NCI-H1436 (cell line): Measurements from ENCODE around the gene AGBL4.
A peak's percentile ranks its signal among the peaks of the same experiment; 100 is the strongest.

Source experiments
- DNase-seq: peaks from one replicate; lab custom pipeline; 2025; lab: John Stamatoyannopoulos, UW

Gene AGBL4

DNA sequence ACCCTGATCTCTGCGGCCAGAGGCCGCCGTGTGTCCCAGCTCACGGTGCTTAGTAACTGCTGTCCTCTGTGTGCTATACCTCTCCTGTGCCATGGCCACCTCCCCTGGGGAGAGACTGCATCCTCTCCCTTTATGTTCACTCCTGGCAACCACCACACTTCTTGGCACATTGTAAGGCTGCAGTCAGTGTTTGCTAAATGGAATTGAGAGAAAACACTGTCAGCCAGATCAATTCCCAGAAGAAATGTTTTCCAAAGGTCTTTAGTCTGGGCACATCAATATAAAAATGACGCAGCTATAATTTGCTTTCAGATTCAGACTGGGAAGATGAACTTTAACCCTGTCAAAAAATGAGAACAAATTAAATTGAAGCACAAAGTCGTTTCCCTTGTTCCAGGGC is 1343.9 kb downstream of the AGBL4 start:
- DNase-seq = no peak

DNA sequence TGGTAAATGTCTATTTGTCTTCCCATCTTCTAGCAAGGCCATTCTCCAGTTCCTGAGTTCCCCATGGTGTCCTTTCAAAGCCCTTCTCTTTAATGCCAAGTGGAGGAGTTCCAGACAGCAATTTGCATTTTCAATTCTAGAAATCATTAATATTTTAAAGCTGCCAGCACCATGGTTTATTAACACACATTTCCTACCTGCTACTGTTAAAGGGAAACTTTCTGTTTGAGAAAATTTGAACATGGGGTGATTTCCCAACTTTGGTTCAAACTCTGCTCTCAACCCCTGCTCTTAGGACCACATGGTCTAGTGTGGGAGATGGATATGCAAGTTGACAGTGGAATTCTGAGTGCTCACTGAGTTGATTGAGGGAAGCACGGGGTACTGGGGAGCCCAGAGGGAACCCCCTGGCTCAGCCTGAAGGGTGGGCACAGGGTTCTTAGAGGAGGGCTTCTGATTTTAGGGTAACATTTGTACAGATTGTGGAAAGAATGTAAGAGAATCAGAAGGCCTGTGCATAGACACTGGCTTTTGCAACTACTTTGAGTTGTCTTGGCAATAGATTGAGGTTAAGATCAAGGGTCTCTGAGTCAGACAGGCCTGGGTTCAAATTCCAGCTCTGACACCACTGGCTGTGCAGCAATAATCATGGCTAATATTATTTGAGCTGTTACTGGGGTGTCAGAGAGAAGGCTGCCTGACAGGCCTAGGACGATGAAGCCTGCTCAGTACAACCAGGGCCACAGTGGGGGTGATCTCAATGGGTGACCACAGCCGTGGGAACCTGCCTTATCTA is 1344.8 kb downstream of the AGBL4 start:
- DNase-seq = no peak

DNA sequence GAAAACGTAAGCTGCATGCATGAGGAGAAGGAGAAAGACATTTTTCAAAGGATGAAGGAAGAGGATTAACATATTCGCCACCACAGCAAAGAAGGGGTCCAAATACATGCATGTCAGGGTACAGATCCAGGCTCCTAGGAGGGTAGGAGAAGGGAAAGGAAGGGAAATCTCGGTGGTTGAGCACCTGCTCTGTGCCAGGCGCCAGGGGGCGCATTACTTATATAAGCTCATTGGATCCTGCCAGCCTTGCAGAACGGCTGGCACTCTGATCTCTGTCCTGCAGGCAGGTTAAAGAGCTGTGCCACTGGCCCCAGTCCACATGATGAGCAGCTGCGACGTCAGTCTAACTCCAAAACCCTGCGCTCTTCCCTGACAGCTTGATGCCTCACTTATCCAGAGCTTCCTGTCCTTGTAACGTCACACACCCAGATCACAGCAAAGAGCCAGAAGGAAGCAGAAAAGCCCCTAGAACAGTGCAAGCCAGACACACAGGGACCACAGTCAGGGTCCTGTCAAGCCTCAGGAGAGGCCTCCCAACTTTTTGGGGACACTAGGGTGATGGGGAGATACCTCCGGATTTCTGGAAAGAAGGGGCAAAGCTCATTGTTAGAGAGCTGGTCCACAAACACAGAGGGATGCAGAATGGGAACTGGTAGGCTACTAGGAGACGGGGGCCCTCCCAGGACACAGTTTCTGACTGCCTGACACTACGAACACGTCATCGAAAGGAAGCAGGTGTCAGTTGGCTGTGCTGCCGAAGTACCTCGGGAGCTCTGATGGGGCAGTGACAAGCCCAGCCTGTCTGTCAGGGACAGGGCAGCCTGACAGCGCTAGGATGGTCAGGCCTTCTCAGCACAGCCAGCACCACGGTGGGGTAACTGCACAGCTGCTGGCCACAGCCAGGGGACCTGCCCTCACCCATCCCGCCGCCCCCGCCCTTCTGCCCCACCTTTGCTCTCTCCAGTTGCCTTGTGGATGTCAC is 1346.2 kb downstream of the AGBL4 start:
- peak; percentile 80 for DNase-seq

DNA sequence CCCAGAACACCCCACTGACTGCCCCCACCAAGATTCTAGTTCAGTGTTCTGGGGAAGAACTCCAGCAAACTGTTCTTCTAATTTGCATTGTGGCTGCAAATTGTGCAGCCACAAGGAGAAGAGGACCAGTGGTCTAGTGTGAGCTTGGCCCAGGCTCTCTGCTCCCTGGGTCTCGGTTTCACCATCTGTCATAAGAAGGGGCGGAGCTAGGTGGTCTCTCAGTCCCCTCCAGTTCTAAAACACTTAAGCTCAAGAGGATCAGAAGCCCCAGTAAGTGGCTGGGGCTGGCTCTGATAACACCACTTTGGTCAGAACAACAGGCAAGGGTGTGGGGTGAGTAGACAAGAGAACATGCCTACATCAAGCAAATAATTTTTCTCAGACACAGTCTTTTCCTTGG is 1346.9 kb downstream of the AGBL4 start:
- no peak for DNase-seq

DNA sequence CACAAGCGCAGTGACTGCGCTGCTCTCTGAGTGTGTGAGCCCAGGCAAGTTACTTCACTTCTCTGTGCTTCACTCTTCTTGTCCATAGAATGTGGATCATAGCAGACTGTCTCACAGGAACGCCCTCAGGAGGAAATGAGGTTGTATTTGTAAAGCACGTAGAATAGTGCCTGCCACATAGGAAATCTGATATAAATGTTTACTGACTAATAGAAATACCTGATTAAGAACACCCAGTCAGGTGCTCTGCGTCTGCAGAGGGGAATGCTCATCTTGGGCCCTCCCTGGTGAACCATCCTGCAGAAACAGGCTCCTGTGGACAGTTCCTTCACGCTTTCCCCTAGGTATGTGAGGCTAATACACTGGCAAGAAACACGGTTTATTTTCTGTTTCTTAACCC is 1347.4 kb downstream of the AGBL4 start:
- DNase-seq = no peak

DNA sequence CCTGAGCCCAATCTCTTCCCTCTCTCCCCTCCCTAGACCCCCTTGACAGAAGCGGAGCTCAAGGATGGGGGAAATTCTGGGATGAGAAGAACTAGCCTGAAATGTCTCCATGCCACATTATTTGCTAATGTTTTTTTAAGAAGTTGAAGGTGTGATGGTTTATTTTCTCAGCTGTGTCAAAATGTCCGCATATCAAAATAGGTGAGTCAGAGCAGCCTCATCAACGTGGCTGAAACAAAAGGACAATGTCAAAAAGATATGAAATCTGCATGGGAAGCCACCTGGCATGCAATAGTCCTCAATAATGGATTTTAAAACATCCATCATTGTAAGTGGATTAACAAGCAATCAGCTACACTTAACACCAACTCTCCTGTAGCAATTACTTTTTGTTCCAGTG is 1348.5 kb downstream of the AGBL4 start:
- no peak for DNase-seq

DNA sequence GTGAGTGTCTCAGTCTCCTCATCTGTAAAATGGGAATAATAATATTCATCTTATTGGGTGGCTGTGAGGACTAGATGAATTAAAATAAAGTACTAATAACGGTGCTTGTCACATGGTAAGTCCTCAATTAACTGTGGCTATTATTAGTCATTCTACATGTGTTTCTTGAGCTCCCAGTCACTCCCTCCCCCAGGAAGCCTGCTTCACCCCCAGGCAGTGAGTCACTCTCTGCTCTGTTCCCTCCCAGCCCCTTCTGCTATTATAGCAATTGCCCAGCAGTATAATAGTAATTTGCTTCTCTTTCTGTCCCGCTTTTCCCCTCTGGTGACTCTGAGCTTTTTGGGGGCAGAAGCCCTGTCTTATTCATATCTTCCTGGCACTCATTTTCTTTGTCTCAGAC is 1349.1 kb downstream of the AGBL4 start:
- DNase-seq = no peak

DNA sequence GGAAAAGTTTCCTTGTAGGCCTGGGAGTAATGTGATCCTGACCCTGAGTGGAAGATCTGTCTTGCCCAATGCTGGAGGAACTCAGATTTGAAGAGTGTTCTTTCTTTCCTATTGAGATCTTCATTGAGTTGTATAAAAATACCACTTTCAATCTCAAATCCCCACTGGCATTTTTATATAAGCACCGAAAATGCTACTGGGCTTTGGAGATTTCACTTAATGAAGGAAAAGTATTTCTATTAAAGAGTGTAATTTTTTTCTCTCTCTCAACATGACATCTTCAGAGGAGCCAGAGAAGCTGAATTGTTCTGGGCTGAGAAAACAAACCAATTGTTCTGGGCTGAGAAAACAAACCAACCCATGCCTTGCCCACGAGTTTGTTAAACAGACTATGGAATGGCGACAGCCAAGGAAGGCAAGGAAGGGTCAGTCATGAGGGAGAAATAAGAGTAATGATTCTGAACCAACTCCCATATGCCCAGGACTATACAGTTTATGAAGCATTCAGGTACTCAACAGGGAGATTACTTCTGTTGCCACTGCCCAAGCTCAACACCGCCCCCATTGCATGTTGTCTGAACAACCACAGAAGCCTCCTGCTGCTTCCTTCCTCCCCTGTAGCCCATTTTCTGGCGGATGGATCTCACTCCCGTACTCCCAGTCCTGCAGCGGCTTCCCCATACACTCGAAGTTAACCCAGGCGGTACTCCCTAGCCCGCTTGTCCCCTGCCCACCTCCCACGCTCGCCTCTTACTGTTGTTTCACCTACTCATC is 1350.2 kb downstream of the AGBL4 start:
- DNase-seq = peak; percentile 21

DNA sequence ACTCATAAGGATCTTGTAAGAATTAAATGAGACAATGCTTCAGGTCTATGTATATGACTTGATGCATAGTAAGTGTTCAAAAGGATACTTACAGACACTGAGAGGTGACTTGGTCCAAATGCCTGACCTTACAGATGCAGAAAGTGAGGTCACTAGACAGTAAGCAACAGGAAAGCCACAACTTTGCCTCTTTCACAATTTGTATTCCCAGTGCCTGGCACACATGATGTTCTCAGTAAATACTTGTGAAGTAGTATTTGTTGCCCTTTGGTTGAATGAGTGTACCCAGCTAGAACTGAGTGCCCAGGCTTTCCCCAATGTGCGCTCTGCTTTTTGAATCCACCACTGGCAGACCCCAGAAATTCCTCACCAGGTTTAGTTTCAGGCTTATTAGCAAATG is 1352.2 kb downstream of the AGBL4 start:
- no peak for DNase-seq

DNA sequence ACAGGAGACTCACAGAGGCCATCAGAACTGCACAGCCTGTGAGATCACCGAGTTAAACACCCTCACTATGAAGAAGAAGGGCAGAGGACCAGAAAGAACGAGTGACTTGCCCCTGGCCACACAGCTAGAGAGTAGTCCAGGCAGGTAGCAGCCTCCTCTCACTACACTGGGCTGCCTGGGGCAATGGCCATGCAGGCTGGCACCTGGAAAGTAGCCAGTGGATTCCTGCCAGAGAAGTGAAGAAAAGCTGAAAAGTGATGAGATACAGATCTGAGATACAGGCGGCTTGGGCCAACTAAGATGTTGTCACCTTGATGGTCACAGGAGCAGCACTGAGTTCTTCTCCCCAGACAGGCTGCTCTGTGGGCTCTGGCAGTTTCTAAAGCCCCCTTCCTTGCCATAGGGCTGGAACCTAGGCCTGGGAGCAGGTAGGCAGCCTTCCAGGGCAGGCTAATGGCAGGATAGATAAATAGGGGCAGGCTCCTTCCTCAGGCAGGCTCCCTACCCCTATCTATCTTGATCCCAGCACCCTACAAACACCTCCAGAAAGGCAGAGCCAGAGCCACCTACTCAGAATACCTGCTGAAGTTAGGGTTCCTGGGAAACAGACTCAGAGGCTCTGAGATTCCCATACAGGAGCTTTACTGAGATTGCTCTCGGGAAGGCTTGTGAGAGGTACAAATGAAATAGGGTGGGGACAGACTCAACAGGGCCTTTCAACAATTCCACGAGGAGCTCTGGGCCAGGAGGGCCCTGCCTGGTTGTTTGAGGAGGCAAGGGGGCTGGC is 1353.3 kb downstream of the AGBL4 start:
- no peak for DNase-seq

DNA sequence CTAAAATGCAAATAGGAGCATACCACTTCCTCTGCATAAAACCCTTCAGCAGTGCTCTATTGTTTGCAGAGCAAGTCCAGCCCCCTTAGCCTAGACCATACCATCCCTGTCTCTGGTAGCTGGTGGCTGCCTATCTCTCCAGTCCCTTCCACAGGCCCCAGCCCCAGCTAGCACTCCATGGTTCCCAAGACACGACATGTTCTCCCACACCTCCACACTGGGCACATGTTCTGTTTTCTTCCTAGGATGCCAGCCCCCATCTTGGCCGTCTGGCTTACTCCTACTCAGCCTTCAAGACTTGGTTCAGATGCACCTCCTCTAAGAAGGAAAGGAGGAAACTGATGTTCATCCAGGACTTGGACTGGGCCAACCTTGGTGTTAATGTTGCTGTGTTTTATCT is 1355.4 kb downstream of the AGBL4 start:
- no peak for DNase-seq

DNA sequence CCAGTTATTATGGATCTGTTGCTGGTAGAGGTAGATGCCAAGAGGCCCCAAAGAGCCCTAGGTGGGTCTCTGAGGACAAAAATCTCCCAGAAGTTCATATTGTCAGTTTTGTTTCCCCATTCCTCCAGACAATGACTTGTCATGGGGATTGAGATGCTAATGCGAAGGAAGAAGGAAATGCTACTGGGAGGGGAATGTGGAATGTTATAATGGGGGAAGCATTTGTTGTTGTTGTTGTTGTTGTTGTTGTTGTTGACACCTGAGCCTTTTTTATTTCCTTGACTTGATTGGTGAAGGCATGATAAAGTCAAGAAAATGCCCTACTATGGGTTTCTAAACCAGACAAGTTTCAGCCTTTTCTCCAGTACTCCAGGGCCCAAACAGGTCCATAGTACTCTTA is 1356.0 kb downstream of the AGBL4 start:
- DNase-seq = no peak

DNA sequence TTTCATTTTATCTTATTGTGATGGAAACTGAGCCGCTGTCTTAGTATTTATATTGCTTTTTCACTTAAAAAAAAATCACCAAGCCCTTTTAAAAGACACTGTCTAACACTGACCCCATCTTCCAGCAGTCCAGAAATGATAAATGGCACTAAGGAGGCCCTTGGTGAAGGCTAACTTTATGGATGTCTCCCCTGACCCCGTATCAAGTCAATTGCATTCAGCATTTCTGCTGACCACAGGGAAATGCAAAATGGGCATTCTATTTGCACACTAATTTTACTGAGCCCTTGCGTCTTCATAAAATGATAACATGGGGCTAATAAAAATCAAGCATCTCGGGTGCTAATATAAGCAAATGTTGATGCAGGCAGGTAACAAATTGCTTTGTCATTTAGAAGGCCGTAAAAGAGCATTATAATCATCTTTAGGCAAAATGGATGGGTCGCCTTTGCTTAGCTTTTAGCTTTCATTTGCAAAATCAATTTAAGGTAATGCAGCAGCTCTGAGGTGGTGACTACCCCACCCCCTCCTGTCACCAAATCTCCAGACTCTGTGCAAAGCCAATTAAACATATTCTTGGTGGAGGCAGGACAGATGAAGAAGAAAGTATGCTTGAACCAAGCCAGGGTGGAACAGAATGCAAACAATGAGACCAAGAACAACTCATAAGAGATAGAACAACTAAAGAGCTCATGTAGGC is 1357.9 kb downstream of the AGBL4 start:
- DNase-seq = no peak

DNA sequence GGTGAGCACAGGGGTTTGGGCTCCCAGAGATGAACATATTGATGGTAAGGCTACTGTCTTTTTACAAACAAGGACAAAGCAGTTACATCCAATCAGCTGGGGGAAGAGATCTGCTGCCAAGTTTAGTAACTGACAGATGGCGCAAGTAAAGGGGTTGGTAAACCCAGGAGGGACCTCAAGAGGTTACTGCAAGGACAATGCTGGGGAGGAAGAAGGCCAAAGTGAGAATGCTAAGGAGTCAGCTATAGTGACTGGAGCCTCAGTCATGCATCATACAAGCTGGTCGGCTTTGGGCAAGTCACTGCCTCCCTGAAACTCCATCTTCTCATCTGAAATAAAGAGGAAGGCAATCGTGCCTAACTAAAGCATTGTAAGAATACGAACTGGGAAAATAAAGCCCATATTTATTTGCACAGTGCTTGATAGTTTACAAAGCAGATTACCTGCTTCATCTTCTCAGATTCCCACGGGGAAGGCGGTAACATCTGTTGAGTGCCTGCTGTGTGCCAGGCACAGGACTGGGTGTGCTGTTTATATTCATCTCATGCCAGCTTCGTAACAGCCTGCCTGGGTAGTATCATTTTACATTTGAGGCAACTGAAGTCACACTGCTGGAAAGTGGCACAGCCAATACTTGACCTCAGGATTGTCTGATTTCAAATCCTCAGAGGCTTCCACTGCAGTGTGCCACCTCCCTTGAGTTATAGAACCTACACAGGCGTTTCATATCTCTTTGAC is 1361.9 kb downstream of the AGBL4 start:
- DNase-seq = peak; percentile 36

DNA sequence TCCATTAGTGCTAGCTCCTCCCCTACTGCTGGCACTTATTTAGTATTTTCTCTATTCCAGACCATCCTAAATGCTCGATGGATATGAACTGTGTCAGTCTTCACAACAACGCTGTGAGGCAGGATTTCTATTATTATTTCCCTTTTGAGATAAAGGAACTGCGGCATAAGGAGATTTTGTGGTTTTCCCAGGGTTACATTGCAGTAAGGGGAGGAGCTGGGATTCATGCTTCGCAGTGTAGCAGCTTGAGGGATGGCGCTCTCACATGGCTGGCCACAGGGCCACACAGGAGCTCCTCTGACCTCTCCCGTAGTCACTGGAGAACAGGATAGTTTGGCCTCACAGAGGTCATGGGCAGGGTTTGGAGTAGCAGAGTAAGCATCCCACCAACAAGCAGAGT is 1364.0 kb downstream of the AGBL4 start:
- DNase-seq = no peak

DNA sequence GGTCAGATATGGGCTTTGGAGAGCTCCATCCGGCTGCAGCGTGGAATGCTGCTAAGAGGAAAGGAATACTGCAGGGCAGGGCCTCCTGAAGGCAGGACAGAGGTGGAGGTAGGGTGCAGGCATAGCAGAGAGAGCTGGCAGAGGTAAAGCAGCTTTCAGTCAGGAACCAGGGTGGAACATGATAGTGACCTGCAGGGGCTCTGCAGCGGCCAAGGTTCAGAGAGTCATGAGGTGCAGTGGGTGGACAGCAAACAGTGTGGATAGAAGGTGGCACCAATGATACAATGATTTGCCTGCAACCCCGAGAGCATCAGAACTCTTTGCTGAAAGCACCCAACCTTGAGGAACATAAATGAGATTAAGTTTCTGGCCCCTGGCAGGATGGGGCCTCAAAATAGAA is 1366.3 kb downstream of the AGBL4 start:
- DNase-seq = no peak

DNA sequence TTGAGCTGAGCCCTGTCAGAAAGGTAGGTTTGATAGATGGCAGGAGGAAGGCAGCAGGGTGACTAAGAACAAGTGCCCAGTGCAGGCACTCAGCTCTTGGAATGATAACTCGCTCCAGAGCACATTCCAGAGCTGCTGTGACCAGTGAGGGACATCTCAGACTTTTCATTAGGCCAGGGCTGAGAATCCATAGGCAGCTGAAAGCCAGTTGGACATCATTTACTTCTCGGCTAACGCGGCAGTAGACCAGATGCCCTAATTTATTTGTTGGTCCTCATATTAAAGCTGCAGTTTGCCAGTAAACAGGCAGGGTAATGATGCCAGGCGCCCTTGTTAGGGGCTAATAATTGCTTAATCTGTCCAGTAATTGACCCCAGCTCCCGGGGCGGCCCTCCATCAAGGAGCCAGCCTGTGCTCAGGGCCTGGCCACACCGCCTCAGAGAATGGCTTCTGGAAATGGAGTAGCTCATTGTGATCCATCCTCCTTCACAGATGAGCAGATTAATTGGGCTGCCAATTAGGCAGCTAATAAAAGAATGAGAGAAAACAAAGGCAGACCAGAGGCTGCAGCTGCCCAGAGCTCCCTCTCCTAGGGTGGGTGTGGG is 1369.0 kb downstream of the AGBL4 start:
- no peak for DNase-seq

DNA sequence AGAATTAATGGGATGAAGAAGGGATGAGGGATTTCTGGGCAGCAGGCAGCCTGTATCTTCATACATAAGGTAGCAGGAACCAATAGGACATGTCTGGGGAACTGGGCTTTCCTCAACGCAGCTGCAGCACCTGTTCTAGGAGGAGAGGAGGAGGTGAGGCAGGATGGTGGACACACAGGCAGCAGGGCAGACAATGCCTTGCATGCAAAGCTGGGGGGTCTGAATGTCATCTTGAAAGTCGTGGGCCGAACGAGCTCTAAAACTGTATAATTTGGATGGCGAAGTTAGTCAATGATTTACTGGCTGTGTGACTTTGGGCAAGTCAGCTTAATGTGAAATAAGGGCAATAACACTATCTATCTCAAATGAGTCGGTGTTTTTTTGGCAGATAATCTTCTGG is 1371.4 kb downstream of the AGBL4 start:
- DNase-seq = no peak

DNA sequence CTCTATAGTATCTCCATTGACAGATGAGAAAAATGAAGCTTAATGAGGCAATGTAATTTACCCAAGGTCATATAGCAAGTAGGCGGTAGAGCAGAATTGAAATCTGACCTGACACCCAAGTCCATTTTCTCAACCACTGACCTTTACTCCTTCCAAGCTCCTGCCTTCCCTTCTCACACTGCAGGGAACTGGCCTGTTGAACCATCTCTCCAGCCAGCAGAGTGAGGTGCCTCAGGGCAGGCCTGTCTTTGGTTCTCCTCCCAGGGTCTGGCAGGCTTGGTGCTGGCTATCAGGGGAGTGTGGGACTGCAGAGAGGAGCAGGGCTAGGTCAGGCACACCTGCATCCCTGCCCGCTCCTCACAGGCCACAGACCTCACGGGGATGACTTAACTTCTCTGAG is 1373.9 kb downstream of the AGBL4 start:
- no peak for DNase-seq

DNA sequence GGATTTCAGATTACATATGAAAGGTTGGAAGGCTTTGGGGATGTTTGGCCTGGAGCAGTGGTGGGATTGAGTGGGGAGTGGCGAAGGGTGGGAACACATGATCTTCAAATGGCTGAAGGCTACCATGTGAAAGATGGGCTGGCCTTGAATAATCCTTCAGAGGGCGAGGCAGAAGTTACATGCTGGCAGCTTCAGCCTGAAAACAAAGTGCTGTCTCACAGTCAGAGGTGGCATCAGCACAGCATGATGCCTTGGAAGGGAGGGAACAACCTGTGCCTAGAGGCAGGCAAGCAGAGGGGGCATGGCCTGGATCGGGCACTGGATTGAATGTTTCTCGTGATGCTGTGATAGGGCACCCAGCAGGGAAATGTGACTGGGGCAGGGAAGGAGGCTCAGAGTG is 1377.9 kb downstream of the AGBL4 start:
- no peak for DNase-seq
